Posterior cingulate gyrus (tissue), 11 donors: ENCODE measurements around the gene OR2Z1.

Experiments used
- DNase-seq, 10 donors: peaks; one replicate each; pipeline versions ENCODE4 v3.0.0 to v3.0.0-alpha.2; 2020 to 2021; ENCODE audit warnings: mixed read lengths in 3 of 10
- intact Hi-C: fragments of 100-400 bp; cut with DNase I; formaldehyde crosslinking; loops from one replicate; pipeline ENCODE4 v1.15.1; 2023

Gene OR2Z1, protein sequence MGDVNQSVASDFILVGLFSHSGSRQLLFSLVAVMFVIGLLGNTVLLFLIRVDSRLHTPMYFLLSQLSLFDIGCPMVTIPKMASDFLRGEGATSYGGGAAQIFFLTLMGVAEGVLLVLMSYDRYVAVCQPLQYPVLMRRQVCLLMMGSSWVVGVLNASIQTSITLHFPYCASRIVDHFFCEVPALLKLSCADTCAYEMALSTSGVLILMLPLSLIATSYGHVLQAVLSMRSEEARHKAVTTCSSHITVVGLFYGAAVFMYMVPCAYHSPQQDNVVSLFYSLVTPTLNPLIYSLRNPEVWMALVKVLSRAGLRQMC

DNA sequence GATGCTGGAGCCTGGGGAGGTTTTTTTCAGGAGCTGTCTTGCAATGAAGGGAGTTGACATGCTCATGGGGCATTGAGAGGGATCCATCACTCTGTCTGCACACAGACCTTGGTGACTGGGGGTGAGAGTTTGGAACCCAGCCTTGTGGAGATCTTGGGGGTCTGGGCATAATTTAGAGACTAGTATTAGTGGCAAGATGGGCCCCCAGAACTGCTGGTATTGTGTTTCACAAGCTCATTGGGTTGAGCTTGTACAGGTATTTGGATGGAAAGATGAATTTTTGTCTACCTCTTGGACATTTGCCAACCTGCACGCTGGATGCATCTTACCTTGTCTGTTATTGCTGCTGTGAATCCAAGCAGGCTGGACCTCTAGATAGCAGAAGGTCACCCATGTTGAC is at the start of gene OR2Z1:
OR2Z1 (plus strand) TSS at position 301 of the 400 bp plus-strand sequence. CDS start 9,395 bp downstream, outside the sequence.
- intact Hi-C loops = no loop called here

DNA sequence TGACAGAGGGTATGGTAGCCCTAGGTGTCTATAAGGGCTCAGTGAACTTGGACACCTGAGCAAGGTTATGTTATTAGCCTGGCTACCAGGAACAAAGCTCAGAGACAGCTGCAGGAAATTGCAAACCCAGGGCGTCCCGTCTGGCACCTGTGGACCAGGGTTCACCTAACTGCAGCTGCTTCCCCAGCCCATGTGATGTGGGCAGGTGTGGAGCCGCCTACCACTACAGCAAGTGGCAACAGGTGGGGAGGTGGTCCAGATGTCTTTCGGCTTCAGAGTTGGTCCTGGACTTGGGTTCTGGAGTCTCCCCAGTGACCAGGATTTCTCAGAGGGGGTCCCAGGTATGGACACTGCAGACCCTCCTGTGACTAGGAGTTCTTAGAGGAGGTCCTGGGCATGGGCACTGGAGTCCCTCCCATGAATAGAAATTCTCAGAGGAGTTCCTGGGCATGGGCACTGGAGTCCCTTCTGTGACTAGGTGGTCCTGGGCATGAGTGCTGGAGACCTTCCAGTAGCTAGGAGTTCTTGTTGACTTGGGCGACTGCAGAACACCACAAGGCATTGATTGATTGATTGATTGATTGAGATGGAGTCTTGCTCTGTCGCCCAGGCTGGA is 48.0 kb upstream of the OR2Z1 start:
- peak in 1 of 10 donors; percentile 49 for DNase-seq
- intact Hi-C loops = no loop called here

More for the DNA sequence above, at the start of gene OR2Z1:
- no peak for DNase-seq

DNA sequence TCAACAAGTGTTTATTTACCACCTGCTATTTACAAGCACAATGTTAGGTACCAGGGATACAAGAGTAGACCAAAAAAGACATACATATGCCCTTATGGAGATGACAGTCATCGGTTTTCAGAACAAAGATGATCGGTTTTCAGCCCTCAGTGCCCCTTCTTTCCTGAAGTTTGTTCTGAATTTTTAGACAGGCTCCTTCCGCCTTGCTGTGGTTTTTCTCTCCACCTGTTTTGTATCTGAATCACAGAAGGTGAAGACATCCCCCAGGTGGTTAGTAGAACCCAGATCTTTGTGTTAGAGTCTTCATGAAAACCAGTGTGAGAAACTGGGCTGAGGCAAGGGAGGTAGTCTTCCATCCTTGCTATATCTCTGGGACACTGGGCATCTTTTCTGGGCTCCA is 46.4 kb upstream of the OR2Z1 start:
- no peak for DNase-seq
- intact Hi-C loops = no loop called here

DNA sequence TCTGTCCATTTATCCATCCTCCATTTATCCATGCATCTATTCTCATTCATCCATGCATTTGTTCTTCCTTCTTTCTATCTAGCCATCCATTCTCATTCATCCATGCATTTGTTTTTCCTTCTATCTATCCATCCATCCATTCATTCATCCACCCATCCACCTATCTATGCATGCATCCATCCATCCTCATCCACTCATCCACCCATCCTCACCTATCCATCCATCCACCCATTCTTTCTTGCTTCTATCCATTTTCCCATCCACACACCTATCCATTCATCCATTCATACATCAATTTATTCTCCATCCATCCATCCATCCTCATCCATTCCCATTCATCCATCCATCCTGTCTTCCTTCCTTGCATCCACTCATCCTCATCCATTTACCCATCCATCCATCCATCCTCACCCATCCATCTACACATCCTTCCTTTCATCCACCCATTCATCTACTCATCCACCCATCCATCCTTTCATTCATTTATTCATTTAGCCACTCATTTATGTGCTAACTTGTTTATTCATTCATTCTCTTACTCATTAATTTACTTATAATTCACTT is 43.1 kb upstream of the OR2Z1 start:
- no peak for DNase-seq
- intact Hi-C loops = no loop called here

DNA sequence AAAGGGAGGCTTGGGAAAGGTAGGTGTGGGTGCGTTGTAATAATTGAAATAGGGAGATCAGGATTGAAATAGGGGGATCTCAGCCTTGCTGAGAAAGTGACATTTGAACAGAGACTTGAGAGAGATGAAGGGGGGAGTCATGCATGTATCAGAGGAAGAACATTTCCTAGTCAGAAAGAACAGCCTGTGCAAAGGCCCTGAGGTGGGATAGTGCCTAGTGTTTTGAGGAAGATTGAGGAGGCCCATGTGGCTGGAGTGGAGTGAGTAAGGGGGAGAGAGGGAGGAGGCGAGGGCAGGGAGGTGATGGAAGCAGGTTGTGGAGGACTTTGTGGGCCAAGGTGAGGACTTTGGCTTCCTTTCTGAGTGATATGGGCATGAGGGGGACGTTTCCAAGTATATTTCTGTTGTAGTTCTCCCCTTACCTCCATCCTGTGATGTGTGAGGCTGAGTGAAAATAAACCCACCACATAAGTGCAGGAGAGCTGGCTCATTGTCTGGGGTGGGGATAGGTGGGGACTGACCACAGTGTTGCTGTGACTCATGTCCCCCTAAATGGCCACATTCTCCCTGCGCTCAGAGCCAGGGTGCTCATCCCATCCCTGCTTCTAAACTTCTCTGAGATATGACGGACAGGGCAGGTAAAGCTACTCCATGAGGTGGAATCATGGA is 40.6 kb upstream of the OR2Z1 start:
- DNase-seq = peak in 1 of 10 donors; percentile 16
- intact Hi-C loops = no loop called here

DNA sequence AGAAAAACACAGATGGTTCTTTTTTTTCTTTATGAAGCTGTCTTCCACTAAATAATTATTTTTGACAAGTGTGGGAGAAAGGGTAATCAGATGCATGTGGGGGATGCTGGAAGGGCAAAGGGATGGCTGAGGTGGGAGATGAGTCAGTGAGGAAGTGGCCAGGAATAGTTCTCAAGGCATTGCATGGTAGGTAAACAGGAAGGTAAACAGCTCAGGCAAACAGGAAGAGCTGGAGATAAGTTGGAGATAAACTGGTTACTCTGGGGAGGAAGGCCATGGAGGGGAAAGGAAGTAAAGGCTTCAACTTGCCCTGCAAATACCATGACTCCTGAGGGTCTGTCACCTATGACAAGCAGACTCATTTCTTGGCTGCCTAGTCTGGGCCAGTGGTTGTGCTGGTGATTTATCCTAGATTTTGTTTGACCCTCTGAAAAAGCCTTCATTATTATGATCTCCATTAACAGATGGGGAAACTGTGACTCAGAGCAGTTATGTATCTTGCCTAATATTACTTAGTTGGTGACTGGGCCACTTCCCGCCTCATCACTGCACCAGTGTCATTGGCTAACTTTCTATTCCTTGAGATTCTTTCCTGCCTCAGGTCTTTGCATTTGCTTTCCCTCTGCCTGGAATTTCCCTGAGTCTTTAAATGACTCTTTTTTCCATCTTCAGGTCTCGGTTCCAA is 39.9 kb upstream of the OR2Z1 start:
- intact Hi-C loops = no loop called here

DNA sequence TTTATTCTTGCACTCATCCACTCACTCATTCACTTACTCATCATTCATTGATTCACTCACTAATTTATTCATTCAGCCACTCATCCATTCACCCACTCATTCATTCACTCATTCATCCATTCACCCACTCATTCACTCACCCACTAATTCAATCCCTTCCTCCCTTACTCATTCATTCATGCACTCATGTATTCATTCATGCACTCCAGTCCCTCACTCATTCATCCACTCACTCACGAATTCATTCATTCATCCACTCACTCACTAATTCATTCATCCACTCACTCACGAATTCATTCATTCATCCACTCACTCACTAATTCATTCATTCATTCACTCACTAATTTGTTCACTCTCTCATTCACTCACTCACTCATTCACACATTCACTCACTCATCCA is 39.0 kb upstream of the OR2Z1 start:
- no peak for DNase-seq

More for the DNA sequence above, 39.9 kb upstream of the OR2Z1 start:
- DNase-seq = no peak

DNA sequence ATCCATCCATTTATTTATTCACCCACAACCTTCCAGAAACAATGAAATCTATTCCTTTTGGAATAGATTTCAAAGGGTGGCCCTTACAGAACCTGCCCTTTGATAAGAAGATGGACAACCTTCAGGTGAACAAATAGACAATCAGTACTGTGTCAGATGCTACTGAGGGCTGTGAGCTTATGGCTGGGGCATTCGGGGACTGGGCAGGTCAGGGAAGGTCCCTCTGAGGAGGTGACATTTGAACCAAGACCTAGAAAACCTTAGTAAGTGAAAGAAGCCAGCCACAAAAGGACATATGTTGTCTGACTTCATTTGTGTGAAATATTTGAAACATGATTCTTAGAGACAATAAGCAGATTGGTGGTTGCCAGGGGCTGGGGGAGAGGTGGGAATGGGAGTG is 38.5 kb upstream of the OR2Z1 start:
- intact Hi-C loops = no loop called here
- no peak for DNase-seq

More for the DNA sequence above, 39.0 kb upstream of the OR2Z1 start:
- intact Hi-C loops = no loop called here

DNA sequence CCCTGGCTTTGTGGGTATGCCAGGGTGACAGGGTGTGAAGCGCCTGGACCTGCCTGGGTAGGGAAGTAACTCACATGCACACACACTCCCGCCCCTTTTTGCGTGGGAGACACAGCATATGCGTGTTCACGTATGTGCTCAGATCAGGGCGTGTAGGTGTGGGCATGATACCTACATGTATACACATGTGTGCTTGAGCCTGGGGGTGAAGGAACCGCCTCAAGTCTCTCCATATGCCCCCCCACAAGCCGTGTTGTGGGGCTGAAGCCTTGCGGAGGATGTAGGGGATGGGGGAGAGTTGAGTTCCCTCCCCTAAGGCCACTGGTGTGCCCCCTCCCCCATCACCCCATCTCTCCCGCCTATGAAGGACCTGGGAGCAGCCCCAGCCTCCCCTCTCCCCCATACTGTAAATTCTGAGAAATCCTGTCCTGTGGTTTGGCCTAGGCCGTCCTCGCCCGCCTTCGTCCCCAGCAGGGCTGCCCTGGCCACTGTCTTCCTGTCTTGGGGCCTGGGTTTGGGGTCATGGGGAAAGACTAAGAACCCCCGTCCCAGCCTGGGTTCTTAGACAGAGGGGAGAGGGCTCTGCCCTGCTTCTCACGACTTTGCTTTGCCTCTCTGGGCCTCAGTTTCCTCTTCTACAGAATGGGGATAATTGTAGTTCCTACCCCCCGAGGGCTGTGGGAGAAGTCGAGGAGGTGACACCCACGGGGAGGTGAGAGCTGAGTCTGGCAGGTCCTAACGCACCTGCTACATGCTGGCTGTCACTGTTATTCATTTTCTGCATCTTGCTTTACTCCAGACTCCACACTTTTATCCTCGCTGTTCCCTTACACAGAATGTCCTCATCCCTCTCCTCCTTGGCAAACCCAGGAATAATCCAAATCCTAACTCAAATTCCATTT is 37.2 kb upstream of the OR2Z1 start:
- peak in 1 of 10 donors; percentile 72 for DNase-seq
- intact Hi-C loops = no loop called here

DNA sequence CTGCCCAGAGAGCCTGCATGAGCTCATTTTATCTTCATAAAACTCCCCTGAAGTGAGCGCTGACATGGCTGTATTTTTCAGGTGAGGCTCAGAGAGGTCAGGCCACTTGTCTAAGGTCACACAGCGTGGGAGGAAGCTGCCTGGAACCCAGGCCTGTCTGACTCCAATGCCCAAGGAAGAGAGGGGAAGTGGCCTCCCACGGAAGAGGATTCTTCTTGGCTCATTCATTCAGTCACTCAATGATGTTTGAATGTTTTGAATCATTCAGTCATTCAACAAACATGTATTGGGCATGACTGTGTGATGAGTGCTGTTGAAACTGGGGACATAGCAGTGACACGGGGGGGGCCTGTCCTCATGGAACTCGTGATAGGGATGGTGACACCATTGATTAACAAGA is 34.9 kb upstream of the OR2Z1 start:
- DNase-seq = no peak
- intact Hi-C loops = no loop called here

DNA sequence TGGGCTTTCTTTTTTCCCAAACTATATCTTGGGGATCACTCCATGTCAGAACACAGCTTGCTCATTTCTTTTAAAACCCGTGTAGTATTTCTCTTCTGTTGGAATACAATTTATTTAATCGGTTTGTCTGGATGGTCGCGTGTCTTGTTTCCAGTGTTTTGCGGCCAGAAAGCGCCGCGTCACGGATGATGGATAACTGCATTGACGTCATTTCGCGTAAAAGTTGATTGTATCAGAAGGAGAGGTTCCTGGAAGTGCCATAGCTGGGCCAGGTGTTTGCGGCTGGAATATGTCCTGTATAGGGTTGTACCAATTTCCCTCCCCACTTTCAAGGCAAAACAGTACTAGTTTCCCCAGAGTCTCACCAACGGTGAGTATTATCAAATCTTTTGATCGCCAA is 32.5 kb upstream of the OR2Z1 start:
- DNase-seq = peak in 1 of 10 donors; percentile 25
- intact Hi-C loops = no loop called here

DNA sequence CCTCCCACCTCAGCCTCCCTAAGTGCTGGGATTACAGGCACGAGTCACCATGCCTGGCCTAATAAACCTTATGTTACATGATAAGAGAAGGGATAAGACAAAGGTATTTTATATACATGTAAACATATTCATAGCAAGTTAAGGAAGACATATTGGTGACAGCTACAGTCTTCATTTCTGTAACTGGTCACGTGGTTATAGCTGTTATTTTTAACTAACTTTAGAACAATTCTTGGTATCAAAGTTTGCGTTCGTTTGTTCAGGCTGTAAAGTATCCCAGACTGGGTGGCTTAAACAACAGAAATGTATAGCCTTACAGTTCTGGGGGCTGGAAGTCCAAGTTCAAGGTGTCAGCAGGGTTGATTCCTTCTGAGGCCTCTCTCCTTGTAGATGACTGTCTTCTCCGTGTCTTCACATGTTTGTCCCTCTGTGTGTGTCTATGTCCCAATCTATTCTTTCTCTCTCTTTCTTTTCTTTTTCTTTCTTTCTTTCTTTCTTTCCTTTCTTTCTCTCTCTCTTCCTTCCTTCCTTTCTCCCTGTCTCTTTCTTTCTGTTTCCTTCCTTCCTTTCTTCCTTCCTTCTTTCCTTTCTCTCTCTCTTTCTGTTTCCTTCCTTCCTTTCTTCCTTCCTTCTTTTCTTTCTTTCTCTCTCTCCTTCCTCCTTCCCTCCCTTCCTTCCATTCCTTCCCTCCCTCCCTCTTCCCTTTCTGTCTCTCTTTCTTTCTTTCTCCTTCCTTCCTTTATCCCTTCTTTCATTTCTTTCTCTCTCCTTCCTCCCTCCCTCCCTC is 30.5 kb upstream of the OR2Z1 start:
- intact Hi-C loops = no loop called here

DNA sequence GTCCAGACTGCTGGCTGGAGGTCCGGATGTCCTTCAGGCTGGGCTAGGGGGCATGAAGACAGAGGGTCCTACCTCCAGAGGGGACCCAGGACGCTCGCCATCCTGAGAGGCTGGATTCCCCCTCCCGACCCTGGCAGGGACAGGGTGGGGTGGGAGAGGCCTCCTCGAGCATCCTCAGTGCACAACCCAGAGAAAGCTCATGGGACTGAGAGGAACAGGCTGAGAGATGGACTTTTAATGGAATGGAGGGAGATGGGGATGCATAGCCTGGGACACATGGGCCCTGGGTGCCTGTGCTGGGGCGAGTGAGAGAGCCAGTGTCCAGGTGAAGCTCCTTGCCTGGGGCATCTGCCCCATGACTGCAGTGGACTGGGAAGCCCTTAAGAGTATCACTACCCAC is 25.9 kb upstream of the OR2Z1 start:
- DNase-seq = no peak
- intact Hi-C loops = loop anchor here (5.0 kb wide), 1 partner anchor 38 kb away; no protein-coding TSS in a partner anchor

More for the DNA sequence above, 30.5 kb upstream of the OR2Z1 start:
- DNase-seq = no peak

DNA sequence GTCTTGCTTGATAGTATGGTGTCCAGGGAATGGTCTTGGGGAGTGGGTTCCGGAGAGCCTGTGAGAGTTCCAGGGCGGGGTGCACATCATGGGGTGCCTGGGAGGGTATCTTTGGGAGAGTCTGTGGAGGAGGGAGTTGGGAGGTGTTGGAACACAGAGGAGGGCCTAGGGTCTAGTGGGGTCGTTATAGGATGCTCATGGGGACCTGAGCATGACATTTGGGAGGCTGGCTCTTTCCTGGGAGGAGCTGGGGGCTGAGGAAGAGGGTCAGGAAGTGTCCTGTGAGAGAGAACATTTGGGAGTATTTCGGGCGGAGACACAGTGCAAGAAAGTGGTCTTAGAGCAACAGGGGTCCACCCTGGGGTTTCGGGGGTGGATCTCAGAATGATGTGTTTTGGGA is 25.5 kb upstream of the OR2Z1 start:
- intact Hi-C loops = loop anchor here (5.0 kb wide), 1 partner anchor 39 kb away; no protein-coding TSS in a partner anchor

DNA sequence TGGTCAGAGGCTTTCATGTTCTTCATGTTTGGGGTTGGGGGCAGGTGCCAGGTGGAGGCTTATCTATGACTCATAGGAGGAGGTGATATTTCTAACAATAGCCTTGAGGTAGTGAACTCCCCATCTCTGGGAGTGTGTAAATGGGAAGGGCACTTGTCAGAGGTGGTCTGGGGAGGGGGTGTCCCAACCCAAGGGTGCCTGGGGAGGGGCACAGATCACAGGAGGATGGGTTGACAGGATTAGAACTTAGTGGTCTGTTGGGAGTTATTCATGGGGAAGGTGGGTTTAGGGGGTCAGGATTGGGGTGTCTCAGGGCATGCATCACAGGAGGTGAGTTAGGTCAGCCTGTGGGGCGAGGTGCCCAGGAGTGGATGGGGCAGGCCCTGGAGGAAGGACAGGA is 24.4 kb upstream of the OR2Z1 start:
- intact Hi-C loops = loop anchor here (5.0 kb wide), 1 partner anchor 40 kb away; no protein-coding TSS in a partner anchor
- DNase-seq = no peak

More for the DNA sequence above, 25.5 kb upstream of the OR2Z1 start:
- DNase-seq = no peak

DNA sequence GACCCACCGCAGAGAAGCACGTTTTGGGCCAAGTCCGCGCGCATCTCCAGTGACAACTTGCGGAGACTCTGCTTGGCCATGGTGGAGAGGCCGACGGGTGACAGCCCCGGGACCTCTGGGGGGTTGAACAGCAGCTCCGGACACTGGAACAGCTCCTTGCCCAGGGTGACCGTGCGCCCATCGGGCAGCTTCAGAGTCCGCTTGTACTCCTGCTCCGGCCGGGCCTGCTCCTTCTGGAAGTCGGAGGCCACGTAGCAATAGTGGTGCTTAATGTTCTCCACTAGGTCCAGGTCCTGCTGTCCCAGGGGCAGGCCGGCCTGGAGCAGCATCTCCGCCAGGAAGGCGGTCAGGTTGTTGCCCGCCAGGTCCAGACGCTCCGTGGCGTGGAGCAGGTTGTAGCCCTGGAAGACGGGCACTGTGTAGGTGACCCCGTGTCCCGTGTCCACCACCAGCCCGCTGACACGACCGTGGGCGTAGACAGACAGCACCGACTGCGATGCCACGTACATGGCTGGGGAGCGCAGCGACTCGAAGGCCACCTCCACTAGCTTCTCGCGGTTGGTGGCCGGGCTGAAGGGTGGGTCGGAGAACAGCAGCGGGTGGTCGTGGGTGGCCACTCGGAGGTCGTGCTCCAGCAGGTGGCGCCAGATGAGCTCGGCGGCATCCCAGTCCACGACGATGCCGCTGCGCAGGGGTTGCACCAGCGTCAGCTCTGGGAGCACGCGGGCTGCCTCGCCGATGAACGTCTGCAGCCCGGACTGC is 23.6 kb upstream of the OR2Z1 start:
- intact Hi-C loops = loop anchor here (5.0 kb wide), 1 partner anchor 41 kb away; no protein-coding TSS in a partner anchor
- peak in 1 of 10 donors; percentile 33 for DNase-seq

DNA sequence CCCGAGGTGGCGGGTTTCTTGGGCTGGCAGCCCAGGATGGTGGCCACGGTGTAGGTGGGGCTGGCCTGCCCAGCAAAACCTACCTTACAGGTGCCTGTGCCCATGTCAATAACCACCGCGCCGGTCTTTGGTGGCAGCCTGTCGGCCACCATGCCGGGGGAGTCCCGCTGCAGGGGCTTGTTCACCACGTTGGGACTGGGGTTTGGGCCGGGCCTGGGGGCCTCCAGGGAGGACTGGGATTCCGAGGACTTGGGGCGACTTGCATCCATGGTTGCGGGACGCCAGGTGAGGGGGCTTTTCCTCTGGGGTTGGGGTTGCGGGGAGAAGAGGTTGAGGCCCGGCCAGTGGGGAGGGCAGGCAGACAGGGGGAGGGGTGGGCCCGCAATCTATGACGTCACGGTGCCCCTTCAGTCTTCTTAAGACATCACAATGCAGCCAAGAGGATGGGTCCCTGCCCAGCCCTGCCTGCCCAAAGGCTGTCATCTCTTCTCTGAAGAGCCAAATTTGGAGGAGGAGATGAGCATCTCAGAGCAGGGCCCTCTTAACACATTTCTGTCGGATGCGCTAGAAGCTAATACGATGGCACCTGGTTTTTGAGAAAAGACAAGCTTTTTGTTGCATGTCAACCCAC is 22.9 kb upstream of the OR2Z1 start, which contains the start of gene ACTL9:
ACTL9 (minus strand) TSS at position 363 of the 631 bp plus-strand sequence; CDS start at position 269, 94 bp downstream.
- intact Hi-C loops = loop anchor here (5.0 kb wide), 1 partner anchor 41 kb away; no protein-coding TSS in a partner anchor
- no peak for DNase-seq
